SU-DHL-6 (cell line): ENCODE data around the gene PTPRN2.

Experiments
- H2AFZ ChIP-seq: fragments of 200-600 bp; sonication (generic); 2 replicates; pipeline ENCODE4 v1.6.1; 2014; ENCODE audit warnings: low read depth, mild to moderate bottlenecking, moderate library complexity, mixed read lengths, antibody characterized with exemption, low read length; ENCODE audit not compliant: severe bottlenecking
- H3F3A ChIP-seq: fragments of 200-600 bp; shearing (Covaris generic); 2 replicates; pipeline ENCODE4 v1.6.0; 2016; ENCODE audit warnings: antibody characterized with exemption, mild to moderate bottlenecking; ENCODE audit not compliant: insufficient read depth
- H3K27ac ChIP-seq: fragments of 200-600 bp; sonication (generic); 2 replicates; pipeline ENCODE4 v1.5.1; 2016; ENCODE audit warnings: low read depth, mild to moderate bottlenecking, low read length, moderate library complexity, mixed read lengths
- H3K27me3 ChIP-seq: fragments of 200-600 bp; sonication (generic), shearing (Covaris generic); 2 replicates; pipeline ENCODE4 v1.6.0; 2014; ENCODE audit warnings: mild to moderate bottlenecking, low read length
- H3K36me3 ChIP-seq: fragments of 200-600 bp; sonication (generic); 2 replicates; pipeline ENCODE4 v1.6.1; 2014; ENCODE audit warnings: mild to moderate bottlenecking, low read length, mixed read lengths
- H3K4me2 ChIP-seq: fragments of 300-600, 200-600 bp; shearing (Covaris generic), sonication (generic); 2 replicates; pipeline ENCODE4 v1.6.0; 2014; ENCODE audit warnings: low read length, low read depth, mild to moderate bottlenecking; ENCODE audit not compliant: poor library complexity, severe bottlenecking
- H3K4me3 ChIP-seq: fragments of 200-600 bp; sonication (generic); 2 replicates; pipeline ENCODE4 v1.5.1; 2014; ENCODE audit warnings: antibody characterized with exemption, low read length, mild to moderate bottlenecking, mixed read lengths; ENCODE audit not compliant: insufficient read depth, poor library complexity, severe bottlenecking
- H3K79me2 ChIP-seq: fragments of 200-600 bp; sonication (generic); 2 replicates; pipeline ENCODE4 v1.6.1; 2014; ENCODE audit warnings: mild to moderate bottlenecking, low read length, moderate library complexity; ENCODE audit not compliant: insufficient read depth
- H3K9ac ChIP-seq: fragments of 200-600 bp; sonication (generic); 2 replicates; pipeline ENCODE4 v1.7.0; 2014; ENCODE audit warnings: mild to moderate bottlenecking, low read length
- H3K9me2 ChIP-seq: fragments of 200-600 bp; sonication (generic); replicated peaks from 2 replicates; pipeline ENCODE4 v1.6.1; 2014; ENCODE audit warnings: low read length; ENCODE audit not compliant: insufficient read depth
- H3K9me3 ChIP-seq: fragments of 200-600 bp; sonication (generic); 2 replicates; pipeline ENCODE4 v1.6.1; 2014; ENCODE audit warnings: low read length, mixed read lengths; ENCODE audit not compliant: insufficient read depth
- H4K20me1 ChIP-seq: fragments of 200-600 bp; sonication (generic); 2 replicates; pipeline ENCODE4 v1.6.1; 2014; ENCODE audit warnings: low read depth, mild to moderate bottlenecking, antibody characterized with exemption, low read length, moderate library complexity, mixed read lengths
- EZH2phosphoT487 ChIP-seq: fragments of 200-600 bp; sonication (generic), shearing (Covaris generic); conservative IDR thresholded peaks from 2 replicates; pipeline ENCODE4 v1.6.1; 2018; ENCODE audit warnings: mild to moderate bottlenecking, antibody characterized with exemption, low read length, moderate library complexity, mixed read lengths
- TF ChIP-seq, protein P1 (sequence below): fragments of 200-600 bp; sonication (generic); IDR thresholded peaks from one replicate; pipeline ENCODE4 v1.5.1; 2017; ENCODE audit warnings: antibody characterized with exemption, mild to moderate bottlenecking, low read length, moderate library complexity; ENCODE audit not compliant: insufficient read depth, poor library complexity, severe bottlenecking

The PTPRN2 gene

DNA sequence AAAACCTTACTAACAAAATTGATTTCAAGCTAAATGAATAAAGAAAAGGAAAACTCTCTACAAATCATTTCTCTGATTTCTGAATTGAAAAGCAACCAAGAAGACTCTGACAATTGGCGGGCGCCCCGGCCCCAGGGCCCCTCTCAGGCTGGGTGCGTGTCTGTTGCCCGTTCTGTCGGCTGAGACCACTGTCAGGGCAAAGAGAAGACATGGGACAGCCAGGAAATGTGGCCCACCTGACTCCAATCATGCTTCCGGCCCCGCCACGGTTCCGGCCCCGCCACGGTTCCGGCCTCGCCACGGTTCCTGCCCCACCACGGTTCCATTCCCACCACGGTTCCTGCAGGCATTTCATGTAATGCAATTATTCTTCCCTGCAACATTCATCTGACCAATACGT lies 115.9 kb downstream of the PTPRN2 start:
- H3K27ac ChIP-seq, result no peak overlapping the region
- no peaks in the 10 kb centered on the region for H3K79me2 ChIP-seq
- no peaks in the 10 kb centered on the region for H3K36me3 ChIP-seq
- TF ChIP-seq, protein P1, sequence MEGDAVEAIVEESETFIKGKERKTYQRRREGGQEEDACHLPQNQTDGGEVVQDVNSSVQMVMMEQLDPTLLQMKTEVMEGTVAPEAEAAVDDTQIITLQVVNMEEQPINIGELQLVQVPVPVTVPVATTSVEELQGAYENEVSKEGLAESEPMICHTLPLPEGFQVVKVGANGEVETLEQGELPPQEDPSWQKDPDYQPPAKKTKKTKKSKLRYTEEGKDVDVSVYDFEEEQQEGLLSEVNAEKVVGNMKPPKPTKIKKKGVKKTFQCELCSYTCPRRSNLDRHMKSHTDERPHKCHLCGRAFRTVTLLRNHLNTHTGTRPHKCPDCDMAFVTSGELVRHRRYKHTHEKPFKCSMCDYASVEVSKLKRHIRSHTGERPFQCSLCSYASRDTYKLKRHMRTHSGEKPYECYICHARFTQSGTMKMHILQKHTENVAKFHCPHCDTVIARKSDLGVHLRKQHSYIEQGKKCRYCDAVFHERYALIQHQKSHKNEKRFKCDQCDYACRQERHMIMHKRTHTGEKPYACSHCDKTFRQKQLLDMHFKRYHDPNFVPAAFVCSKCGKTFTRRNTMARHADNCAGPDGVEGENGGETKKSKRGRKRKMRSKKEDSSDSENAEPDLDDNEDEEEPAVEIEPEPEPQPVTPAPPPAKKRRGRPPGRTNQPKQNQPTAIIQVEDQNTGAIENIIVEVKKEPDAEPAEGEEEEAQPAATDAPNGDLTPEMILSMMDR, result no peak
- TF ChIP-seq EZH2phosphoT487, result no peak
- no peaks in the 10 kb centered on the region for H3K9me3 ChIP-seq
- H4K20me1 ChIP-seq, result no peaks in the 10 kb centered on the region
- no peaks in the 10 kb centered on the region for H3K9me2 ChIP-seq
- no peak overlapping the region for H3K9ac ChIP-seq
- no peaks in the 10 kb centered on the region for H3K27me3 ChIP-seq
- H3K4me3 ChIP-seq, result no peak overlapping the region
- H3K4me2 ChIP-seq, result no peak overlapping the region
- H3F3A ChIP-seq, result no peaks in the 10 kb centered on the region
- H2AFZ ChIP-seq, result no peak overlapping the region

DNA sequence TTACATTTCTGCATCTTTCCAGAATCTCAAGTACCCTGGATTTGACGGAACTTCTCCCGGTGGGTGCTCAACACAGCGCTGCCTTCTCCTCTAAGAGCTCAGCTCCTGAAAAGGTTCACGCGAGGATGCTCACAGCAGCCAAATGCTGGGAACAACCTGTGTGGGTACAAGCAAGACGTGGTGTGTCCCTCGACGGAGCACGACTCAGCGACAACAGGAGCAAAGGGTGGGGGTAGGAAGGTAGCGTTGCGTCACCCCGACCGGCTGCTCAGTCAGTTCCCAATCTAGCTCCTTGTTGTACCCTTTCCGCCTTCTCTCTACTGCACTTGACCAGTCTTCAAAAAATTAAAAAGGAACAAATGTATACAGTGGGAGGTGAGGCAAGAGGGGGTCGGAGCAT lies 117.3 kb downstream of the PTPRN2 start:
- H3K79me2 ChIP-seq, result no peaks in the 10 kb centered on the region
- no peak overlapping the region for H3K27ac ChIP-seq
- H3K9me2 ChIP-seq, result no peaks in the 10 kb centered on the region
- no peak overlapping the region for H3K4me3 ChIP-seq
- no peaks in the 10 kb centered on the region for H3F3A ChIP-seq
- no peaks in the 10 kb centered on the region for H3K36me3 ChIP-seq
- H3K27me3 ChIP-seq, result no peaks in the 10 kb centered on the region
- H3K9ac ChIP-seq, result no peak overlapping the region
- no peaks in the 10 kb centered on the region for H4K20me1 ChIP-seq
- no peak overlapping the region for H2AFZ ChIP-seq
- TF ChIP-seq, protein P1, result no peak
- TF ChIP-seq EZH2phosphoT487, result no peak
- no peak overlapping the region for H3K4me2 ChIP-seq
- H3K9me3 ChIP-seq, result no peaks in the 10 kb centered on the region

GRCh38 chr7:158469396-158470051 lies 118.1 kb downstream of the PTPRN2 start:
- Histone ChIP-seq H3K27ac (no peak overlapping the region), H3K9me3 (no peaks in the 10 kb centered on the region), H3F3A (no peaks in the 10 kb centered on the region), H3K4me3 (no peak overlapping the region), H3K36me3 (no peaks in the 10 kb centered on the region), H2AFZ (no peak overlapping the region), H3K9ac (no peak overlapping the region), H3K27me3 (no peaks in the 10 kb centered on the region), H3K4me2 (no peak overlapping the region), H3K9me2 (no peaks in the 10 kb centered on the region), H3K79me2 (no peaks in the 10 kb centered on the region), H4K20me1 (no peaks in the 10 kb centered on the region)
- TF ChIP-seq, protein P1, result no peak
